Panc1 (cell line): ENCODE results near the gene SCAP. TPM values are rescaled to one million over a fixed set of nuclear protein-coding genes. Genes with fewer than 3 reads are reported as not detected.

ENCODE experiments used
- ATAC-seq: fragments of 200-7000 bp; cut with Tn5 transposase; 2 replicates; pipeline ENCODE4 v1.9.1; 2020; ENCODE audit warnings: mild to moderate bottlenecking, moderate library complexity
- BruUV-seq: library from RNA; stranded (reverse); fragments of 400-500 nt; replicated peaks from 2 replicates; lab custom pipeline; 2021; lab: Mats Ljungman, UMichigan
- CTCF ChIA-PET: fragments of 300-600 bp; sonication (Branson Sonifier 250); formaldehyde crosslinking; loops from one replicate; lab custom pipeline; 2022; ENCODE audit warnings: antibody characterized with exemption; lab: Charles Lee
- POLR2A ChIA-PET: fragments of 300-600 bp; sonication (Branson Sonifier 250); formaldehyde crosslinking; loops from one replicate; lab custom pipeline; 2022; ENCODE audit warnings: antibody characterized with exemption; lab: Charles Lee
- DNase-seq: peaks from one replicate; pipeline ENCODE4 v3.0.0-alpha.2; 2010; ENCODE audit warnings: low read depth, low spot score
- H3K27ac ChIP-seq: 2 replicates; pipeline ENCODE4 v1.5.1; 2011; ENCODE audit warnings: mild to moderate bottlenecking, low read length, inconsistent platforms
- H3K27me3 ChIP-seq: fragments of 200-500 bp; sonication (Bioruptor generic); 2 replicates; pipeline ENCODE4 v1.6.0; 2014; ENCODE audit warnings: low read length, inconsistent platforms; ENCODE audit not compliant: control insufficient read depth, insufficient read depth
- H3K36me3 ChIP-seq: fragments of 200-500 bp; sonication (Bioruptor generic); 2 replicates; pipeline ENCODE4 v1.5.1; 2014; ENCODE audit warnings: inconsistent platforms, mild to moderate bottlenecking, low read length, moderate library complexity; ENCODE audit not compliant: control insufficient read depth, insufficient read depth
- H3K4me1 ChIP-seq: 2 replicates; pipeline ENCODE4 v1.5.1; 2011; ENCODE audit warnings: inconsistent platforms, mild to moderate bottlenecking, low read length, moderate library complexity; ENCODE audit not compliant: control insufficient read depth, insufficient read depth
- H3K4me3 ChIP-seq, 2 experiments: 2 replicates each; pipeline ENCODE4 v1.5.1; 2011 to 2012; ENCODE audit warnings: low read depth in 2 of 2, low read length in 2 of 2, mild to moderate bottlenecking in 2 of 2, inconsistent platforms in 1 of 2, moderate library complexity in 1 of 2
- H3K9me3 ChIP-seq: fragments of 200-500 bp; sonication (Bioruptor generic); 2 replicates; pipeline ENCODE4 v1.5.1; 2014; ENCODE audit warnings: low read depth, mild to moderate bottlenecking, inconsistent platforms, low read length, moderate library complexity; ENCODE audit not compliant: control insufficient read depth, insufficient read depth
- CTCF ChIP-seq: fragments of 450-650 bp; IDR thresholded peaks from 2 replicates; pipeline ENCODE4 v1.5.1; 2017; ENCODE audit warnings: mild to moderate bottlenecking
- POLR2AphosphoS5 ChIP-seq: IDR thresholded peaks from 2 replicates; pipeline ENCODE4 v1.6.1; 2012; ENCODE audit warnings: mild to moderate bottlenecking, low read depth, low read length, moderate library complexity
- REST ChIP-seq, 2 experiments: IDR thresholded peaks; 2 replicates each; pipeline ENCODE4 v1.6.1; 2011 to 2012; ENCODE audit warnings: low read depth in 2 of 2, control low read depth in 1 of 2, low read length in 1 of 2, mild to moderate bottlenecking in 1 of 2, moderate library complexity in 1 of 2; ENCODE audit not compliant: insufficient read depth in 1 of 2
- SIN3A ChIP-seq: IDR thresholded peaks from 2 replicates; pipeline ENCODE4 v1.6.1; 2012; ENCODE audit warnings: low read depth, mild to moderate bottlenecking, low read length, moderate library complexity, borderline replicate concordance; ENCODE audit not compliant: insufficient read depth
- TCF7L2 ChIP-seq: IDR thresholded peaks from 2 replicates; pipeline ENCODE4 v1.6.1; 2011; ENCODE audit warnings: mild to moderate bottlenecking, low read depth, low read length, inconsistent platforms
- in situ Hi-C: cut with HindIII; loops from 2 replicates; pipeline ENCODE4 v1.10.0; 2016; ENCODE audit warnings: low sequenced_read_pairs, low pct_unique_long_range_greater_than_20kb
- intact Hi-C: fragments of 100-400 bp; cut with micrococcal nuclease; formaldehyde crosslinking; loops from one replicate; pipeline ENCODE4 v1.10.0; 2022; ENCODE audit not compliant: unreplicated experiment
- total RNA-seq: library from RNA; stranded (reverse); gene quantifications from one replicate; pipeline ENCODE4 v1.2.1, GENCODE V29; 2021; ENCODE audit not compliant: unreplicated experiment

Gene SCAP
- total RNA-seq, 1 experiment from 2014 or later = 49.7 TPM

- intact Hi-C loops (loop anchor here (10.0 kb wide), 1 partner anchor 54 kb away; the partner anchor contains the start of gene SCAP), in situ Hi-C loops (no loop called here)
- BruUV-seq = no TSS peak
- ATAC-seq = peak; percentile 79
- TF ChIP-seq REST (IDR thresholded peaks at IDR 0.05; ENCODE audit: insufficient read depth in 1 of 2, low read depth in 2 of 2, low read length in 1 of 2) = no peak
- TF ChIP-seq CTCF = peak; percentile 88
- Histone ChIP-seq H3K4me3 (no peak overlapping the region), H3K27me3 (no peaks in the 10 kb centered on the region), H3K36me3 (no peaks in the 10 kb centered on the region), H3K9me3 (no peaks in the 10 kb centered on the region), H3K27ac (peak overlapping the region; percentile 54; the same call in 1 of the 2 replicates), H3K4me1 (no peaks in the 10 kb centered on the region)
- CTCF ChIA-PET = interaction anchor here (0.5 to 0.6 kb wide), 3 partner anchors 8 to 149 kb away, joined by 3 to 7 read pairs (median 6); no protein-coding TSS in a partner anchor
- POLR2A ChIA-PET = no interaction called here
- peak; percentile 77 for DNase-seq
Observed at GRCh38 chr3:47420511-47421484, 54.9 kb downstream of the SCAP start.

GRCh38 chr3:47420044-47420430, 55.7 kb downstream of the SCAP start:
- ChIA-PET CTCF (no interaction called here), POLR2A (no interaction called here)
- in situ Hi-C loops = no loop called here
- Histone ChIP-seq H3K4me1 (no peaks in the 10 kb centered on the region), H3K4me3 (no peak overlapping the region), H3K27me3 (no peaks in the 10 kb centered on the region), H3K36me3 (no peaks in the 10 kb centered on the region), H3K9me3 (no peaks in the 10 kb centered on the region), H3K27ac (no peak overlapping the region)
- no peak for TF ChIP-seq TCF7L2
- no peak for TF ChIP-seq CTCF
- no peak for TF ChIP-seq SIN3A
- TF ChIP-seq POLR2AphosphoS5 = no peak
- TF ChIP-seq REST (IDR thresholded peaks at IDR 0.05; ENCODE audit: insufficient read depth in 1 of 2, low read depth in 2 of 2, low read length in 1 of 2) = no peak
- no TSS peak for BruUV-seq
- DNase-seq (no peak), ATAC-seq (no peak)
- intact Hi-C loops = loop anchor here (10.0 kb wide), 1 partner anchor 55 kb away; the partner anchor contains the start of gene SCAP
